Measurements from ENCODE around the gene PPP1R18.

PPP1R18 gene

DNA sequence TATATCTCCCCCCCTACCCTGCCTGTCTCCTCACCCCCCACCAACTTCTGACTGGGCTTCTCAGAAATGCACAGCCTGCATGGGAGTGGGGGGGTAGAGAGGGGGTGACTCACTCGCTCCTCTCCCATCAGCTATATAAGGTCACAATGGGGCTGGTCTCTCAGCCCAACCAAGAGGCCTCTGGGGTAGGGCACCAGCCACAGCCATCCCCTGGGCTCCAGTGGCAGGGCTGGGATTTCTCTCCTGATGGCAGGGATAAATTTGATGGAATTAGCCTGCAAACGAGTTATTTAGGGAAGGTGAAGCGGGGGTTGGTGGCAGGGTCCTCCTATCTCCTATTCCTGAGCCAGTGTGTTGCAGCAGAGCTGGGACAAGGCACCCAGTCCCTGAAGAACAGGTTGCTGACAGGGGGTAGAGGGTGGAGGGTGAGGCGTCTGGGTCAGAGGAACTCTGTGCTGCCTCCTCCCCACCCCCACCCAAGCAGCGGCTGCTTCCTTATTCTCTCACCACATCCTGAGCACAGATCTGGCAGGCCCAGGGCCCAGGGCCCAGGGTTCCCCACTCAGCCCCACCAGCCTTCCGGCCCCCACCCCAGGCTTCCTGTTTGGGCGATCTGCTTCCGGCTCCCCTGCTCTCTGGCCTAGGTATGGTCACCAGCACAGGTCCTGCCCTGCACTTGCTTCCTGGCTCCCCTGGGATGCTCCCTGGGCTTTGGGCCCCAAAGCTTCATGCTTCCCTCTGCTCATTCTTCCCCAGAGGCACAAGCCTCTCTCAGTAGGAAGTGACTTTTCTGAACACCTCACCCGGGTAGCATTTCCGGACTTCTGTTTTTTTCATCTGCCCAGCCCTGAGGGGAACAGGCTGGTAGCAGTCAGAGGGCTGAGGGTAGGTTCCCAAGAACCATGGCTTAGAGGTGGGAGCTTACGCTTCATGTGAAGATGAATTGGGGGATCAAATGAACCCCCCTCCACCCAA is 4.0 kb downstream of the PPP1R18 start:
- H4K12ac ChIP-seq (ENCODE audit: low read depth, low read length) = no peak overlapping the region
- H3K27me3 ChIP-seq (ENCODE audit: insufficient read depth, low read length) = no peaks in the 10 kb centered on the region
- peak overlapping the region; percentile 74 for H4K8ac ChIP-seq (ENCODE audit: low read depth, low read length)
- H3K4me3 ChIP-seq (ENCODE audit: low read depth, low read length) = peak overlapping the region; percentile 57
- H2BK120ac ChIP-seq (ENCODE audit: insufficient read depth, low read length, poor library complexity) = peak overlapping the region; percentile 23
- H3K79me2 ChIP-seq (ENCODE audit: control insufficient read depth, insufficient read depth, low read length, poor library complexity) = peaks cover 38% of the 10 kb centered on the region
- H3K9ac ChIP-seq (ENCODE audit: low read length) = peak overlapping the region; percentile 67
- peak overlapping the region; percentile 53 for H2BK12ac ChIP-seq (ENCODE audit: low read length)
- peak; percentile 52 to 71 for DNase-seq
- peak overlapping the region; percentile 17 for H2AFZ ChIP-seq (ENCODE audit: insufficient read depth, low read length, poor library complexity)
- H4K91ac ChIP-seq (ENCODE audit: low read depth, low read length) = peak overlapping the region; percentile 58
- peak overlapping the region; percentile 58 for H2BK5ac ChIP-seq (ENCODE audit: low read depth, low read length, poor library complexity)
- peak overlapping the region; percentile 77 for H3K4me2 ChIP-seq (ENCODE audit: low read length)
- peak overlapping the region; percentile 66 for H3K4ac ChIP-seq (ENCODE audit: low read depth, low read length)
- peak overlapping the region; percentile 81 for H3K27ac ChIP-seq (ENCODE audit: low read depth, low read length)
- H3K36me3 ChIP-seq (ENCODE audit: control insufficient read depth in 1 of 2, insufficient read depth in 2 of 2, low read length in 2 of 2) = peaks cover 23 to 32% of the 10 kb centered on the region in 2 experiments
- no peak overlapping the region for H3K23ac ChIP-seq (ENCODE audit: low read length)
- peaks cover 28 to 36% of the 10 kb centered on the region in 2 experiments for H3K4me1 ChIP-seq (ENCODE audit: control insufficient read depth in 1 of 2, insufficient read depth in 2 of 2, low read length in 2 of 2)
- H3K9me3 ChIP-seq (ENCODE audit: insufficient read depth, low read depth, low read length) = no peaks in the 10 kb centered on the region
- peak overlapping the region; percentile 67 for H3K18ac ChIP-seq (ENCODE audit: low read length)
- no CpG with 5 or more reads among the region's 11 CpGs for WGBS (ENCODE audit: extremely low coverage, insufficient coverage, insufficient read length)
- peak overlapping the region; percentile 35 for H2AK5ac ChIP-seq (ENCODE audit: low read length)
- peak overlapping the region; percentile 71 for H3K14ac ChIP-seq (ENCODE audit: low read length)
- peaks cover 24% of the 10 kb centered on the region for H3K79me1 ChIP-seq (ENCODE audit: low read length)

DNA sequence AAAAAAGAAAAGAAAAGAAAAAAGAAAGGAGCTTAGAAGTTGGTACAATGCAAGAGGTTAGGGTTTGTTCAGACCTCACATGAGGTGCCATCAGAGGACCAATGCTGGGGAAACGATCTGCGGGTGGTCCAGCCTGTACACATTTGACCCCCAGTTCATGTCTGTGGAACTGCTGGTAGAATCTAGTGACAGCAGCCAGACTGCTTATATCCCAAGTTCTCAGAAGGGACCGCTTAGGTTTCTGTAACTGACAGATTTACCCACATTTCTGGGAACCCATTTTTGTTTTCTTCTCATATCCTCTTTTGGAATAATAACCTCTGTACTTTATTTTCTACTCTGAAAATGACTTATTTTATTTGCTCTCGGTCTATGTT is 4.7 kb downstream of the PPP1R18 start:
- no peak for DNase-seq
- Histone ChIP-seq H4K8ac (ENCODE audit: low read depth, low read length) (no peak overlapping the region), H3K14ac (ENCODE audit: low read length) (no peak overlapping the region), H4K12ac (ENCODE audit: low read depth, low read length) (no peak overlapping the region), H3K36me3 (ENCODE audit: control insufficient read depth in 1 of 2, insufficient read depth in 2 of 2, low read length in 2 of 2) (peaks cover 28 to 39% of the 10 kb centered on the region in 2 experiments), H3K4me2 (ENCODE audit: low read length) (peak overlapping the region; percentile 77), H2BK12ac (ENCODE audit: low read length) (no peak overlapping the region), H3K27ac (ENCODE audit: low read depth, low read length) (no peak overlapping the region), H4K91ac (ENCODE audit: low read depth, low read length) (no peak overlapping the region), H2AK5ac (ENCODE audit: low read length) (no peak overlapping the region), H3K18ac (ENCODE audit: low read length) (no peak overlapping the region), H3K9me3 (ENCODE audit: insufficient read depth, low read depth, low read length) (no peaks in the 10 kb centered on the region), H3K4ac (ENCODE audit: low read depth, low read length) (no peak overlapping the region), H2BK5ac (ENCODE audit: low read depth, low read length, poor library complexity) (no peak overlapping the region), H3K9ac (ENCODE audit: low read length) (no peak overlapping the region), H2AFZ (ENCODE audit: insufficient read depth, low read length, poor library complexity) (no peak overlapping the region), H3K79me2 (ENCODE audit: control insufficient read depth, insufficient read depth, low read length, poor library complexity) (peaks cover 36% of the 10 kb centered on the region), H3K23ac (ENCODE audit: low read length) (no peak overlapping the region), H2BK120ac (ENCODE audit: insufficient read depth, low read length, poor library complexity) (no peak overlapping the region), H3K4me1 (ENCODE audit: control insufficient read depth in 1 of 2, insufficient read depth in 2 of 2, low read length in 2 of 2) (peaks cover 28 to 36% of the 10 kb centered on the region in 2 experiments), H3K4me3 (ENCODE audit: low read depth, low read length) (no peak overlapping the region), H3K27me3 (ENCODE audit: insufficient read depth, low read length) (no peaks in the 10 kb centered on the region), H3K79me1 (ENCODE audit: low read length) (peaks cover 19% of the 10 kb centered on the region)
- WGBS (ENCODE audit: extremely low coverage, insufficient coverage, insufficient read length) = no CpG with 5 or more reads among the region's 4 CpGs

DNA sequence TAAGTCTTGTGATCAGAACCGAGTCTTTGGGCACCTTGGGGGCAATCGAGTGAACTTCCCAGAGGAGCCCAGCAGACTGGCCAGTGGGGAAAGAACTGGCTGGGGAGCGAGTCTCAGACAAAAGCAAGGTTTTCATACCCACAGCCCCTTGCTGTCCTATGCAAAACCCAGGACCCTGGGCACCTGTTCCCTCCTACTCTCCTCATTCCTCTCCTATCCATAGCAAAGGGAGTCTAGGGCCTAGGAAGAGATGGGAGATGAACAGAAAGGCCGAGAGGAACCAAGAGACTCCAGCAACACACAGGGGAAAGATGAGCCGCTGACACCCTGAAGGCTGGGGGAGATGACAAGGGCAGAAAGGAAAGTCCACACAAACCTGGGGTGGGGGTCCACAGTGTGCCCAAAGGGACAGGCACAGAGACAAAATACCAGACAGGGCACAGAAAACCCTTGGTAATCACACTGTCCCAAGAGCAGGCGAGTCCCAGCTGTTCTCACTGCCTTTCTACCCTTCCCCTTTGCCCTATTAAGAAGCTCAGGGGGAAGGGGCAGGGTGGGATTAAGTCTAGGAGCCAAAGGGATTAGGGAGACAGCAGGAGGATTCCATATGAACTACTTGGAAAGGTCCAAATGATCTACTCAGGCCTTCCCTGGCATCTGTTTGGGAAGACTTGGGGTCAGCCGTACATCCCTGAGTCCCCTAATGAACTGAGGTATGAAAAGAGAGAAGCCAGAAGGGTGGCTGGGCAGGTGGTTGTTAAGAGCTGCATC is 6.5 kb downstream of the PPP1R18 start:
- Histone ChIP-seq H3K18ac (ENCODE audit: low read length) (no peak overlapping the region), H3K79me1 (ENCODE audit: low read length) (peaks cover 8% of the 10 kb centered on the region), H2BK5ac (ENCODE audit: low read depth, low read length, poor library complexity) (no peak overlapping the region), H4K91ac (ENCODE audit: low read depth, low read length) (no peak overlapping the region), H2BK12ac (ENCODE audit: low read length) (no peak overlapping the region), H4K8ac (ENCODE audit: low read depth, low read length) (no peak overlapping the region), H3K4me1 (ENCODE audit: control insufficient read depth in 1 of 2, insufficient read depth in 2 of 2, low read length in 2 of 2) (peaks cover 16 to 23% of the 10 kb centered on the region in 2 experiments), H3K4me3 (ENCODE audit: low read depth, low read length) (no peak overlapping the region), H4K12ac (ENCODE audit: low read depth, low read length) (no peak overlapping the region), H3K9ac (ENCODE audit: low read length) (no peak overlapping the region), H3K9me3 (ENCODE audit: insufficient read depth, low read depth, low read length) (no peaks in the 10 kb centered on the region), H3K36me3 (ENCODE audit: control insufficient read depth in 1 of 2, insufficient read depth in 2 of 2, low read length in 2 of 2) (peaks cover 31 to 44% of the 10 kb centered on the region in 2 experiments), H3K4ac (ENCODE audit: low read depth, low read length) (no peak overlapping the region), H2AFZ (ENCODE audit: insufficient read depth, low read length, poor library complexity) (no peak overlapping the region), H3K79me2 (ENCODE audit: control insufficient read depth, insufficient read depth, low read length, poor library complexity) (peaks cover 20% of the 10 kb centered on the region), H2AK5ac (ENCODE audit: low read length) (no peak overlapping the region), H3K4me2 (ENCODE audit: low read length) (no peak overlapping the region), H3K23ac (ENCODE audit: low read length) (no peak overlapping the region), H3K14ac (ENCODE audit: low read length) (no peak overlapping the region), H3K27me3 (ENCODE audit: insufficient read depth, low read length) (no peaks in the 10 kb centered on the region), H2BK120ac (ENCODE audit: insufficient read depth, low read length, poor library complexity) (no peak overlapping the region), H3K27ac (ENCODE audit: low read depth, low read length) (no peak overlapping the region)
- DNase-seq = no peak
- WGBS (ENCODE audit: extremely low coverage, insufficient coverage, insufficient read length) = no CpG with 5 or more reads among the region's 7 CpGs

DNA sequence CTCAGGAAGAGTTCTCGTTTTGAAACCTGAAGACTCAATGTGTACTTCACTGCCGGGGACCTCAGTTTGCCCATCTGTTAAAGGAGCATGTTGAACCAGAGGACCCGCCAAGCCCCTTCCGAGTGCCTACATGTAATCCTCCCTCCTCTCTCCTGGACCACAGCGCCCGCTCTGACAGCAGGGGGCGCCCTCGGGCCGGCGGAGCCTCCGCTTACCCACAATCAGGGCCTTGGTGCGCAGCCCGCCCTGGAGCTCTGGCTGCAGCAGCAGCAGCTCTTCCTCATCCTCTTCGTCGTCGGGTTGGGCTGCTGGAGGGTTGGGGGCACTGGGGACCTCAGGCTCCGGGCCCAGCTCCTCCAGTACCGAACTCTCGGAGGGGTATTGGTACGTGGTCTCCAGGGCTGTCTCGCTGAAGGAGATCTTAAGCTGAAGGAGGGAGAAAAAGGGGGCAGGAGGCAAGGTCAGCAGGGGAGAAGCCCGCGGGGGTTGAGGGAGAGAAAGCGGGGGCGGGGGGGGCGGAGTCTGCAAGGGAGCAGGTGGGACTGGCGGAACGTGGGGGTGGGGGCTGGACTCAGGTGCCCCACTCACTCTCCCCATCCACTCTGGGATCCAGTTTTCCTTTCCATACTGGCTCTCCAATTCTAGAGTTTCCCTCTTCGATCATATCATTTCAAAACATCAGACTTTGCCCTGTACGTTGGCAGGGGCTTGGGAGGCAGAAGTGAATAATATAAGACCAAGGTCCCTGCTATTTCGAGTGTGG is 7.3 kb downstream of the PPP1R18 start:
- DNase-seq = peak; percentile 76 to 85
- Histone ChIP-seq H3K18ac (ENCODE audit: low read length) (no peak overlapping the region), H3K14ac (ENCODE audit: low read length) (no peak overlapping the region), H3K79me2 (ENCODE audit: control insufficient read depth, insufficient read depth, low read length, poor library complexity) (peaks cover 14% of the 10 kb centered on the region), H4K12ac (ENCODE audit: low read depth, low read length) (no peak overlapping the region), H3K27ac (ENCODE audit: low read depth, low read length) (no peak overlapping the region), H3K9ac (ENCODE audit: low read length) (no peak overlapping the region), H2BK120ac (ENCODE audit: insufficient read depth, low read length, poor library complexity) (no peak overlapping the region), H3K27me3 (ENCODE audit: insufficient read depth, low read length) (no peaks in the 10 kb centered on the region), H4K91ac (ENCODE audit: low read depth, low read length) (no peak overlapping the region), H3K4me3 (ENCODE audit: low read depth, low read length) (no peak overlapping the region), H3K4ac (ENCODE audit: low read depth, low read length) (no peak overlapping the region), H3K36me3 (ENCODE audit: control insufficient read depth in 1 of 2, insufficient read depth in 2 of 2, low read length in 2 of 2) (peaks cover 27 to 44% of the 10 kb centered on the region in 2 experiments), H3K4me1 (ENCODE audit: control insufficient read depth in 1 of 2, insufficient read depth in 2 of 2, low read length in 2 of 2) (peaks cover 13 to 17% of the 10 kb centered on the region in 2 experiments), H2BK12ac (ENCODE audit: low read length) (no peak overlapping the region), H4K8ac (ENCODE audit: low read depth, low read length) (no peak overlapping the region), H2AK5ac (ENCODE audit: low read length) (no peak overlapping the region), H2AFZ (ENCODE audit: insufficient read depth, low read length, poor library complexity) (no peak overlapping the region), H3K79me1 (ENCODE audit: low read length) (peaks cover 8% of the 10 kb centered on the region), H3K9me3 (ENCODE audit: insufficient read depth, low read depth, low read length) (no peaks in the 10 kb centered on the region), H2BK5ac (ENCODE audit: low read depth, low read length, poor library complexity) (no peak overlapping the region), H3K4me2 (ENCODE audit: low read length) (no peak overlapping the region), H3K23ac (ENCODE audit: low read length) (no peak overlapping the region)
- WGBS (ENCODE audit: extremely low coverage, insufficient coverage, insufficient read length) = no CpG with 5 or more reads among the region's 31 CpGs

Measured in trophoblast cell (in vitro differentiated cells and primary cell).